ENCODE data around the gene PFKFB1.

PFKFB1 gene

DNA sequence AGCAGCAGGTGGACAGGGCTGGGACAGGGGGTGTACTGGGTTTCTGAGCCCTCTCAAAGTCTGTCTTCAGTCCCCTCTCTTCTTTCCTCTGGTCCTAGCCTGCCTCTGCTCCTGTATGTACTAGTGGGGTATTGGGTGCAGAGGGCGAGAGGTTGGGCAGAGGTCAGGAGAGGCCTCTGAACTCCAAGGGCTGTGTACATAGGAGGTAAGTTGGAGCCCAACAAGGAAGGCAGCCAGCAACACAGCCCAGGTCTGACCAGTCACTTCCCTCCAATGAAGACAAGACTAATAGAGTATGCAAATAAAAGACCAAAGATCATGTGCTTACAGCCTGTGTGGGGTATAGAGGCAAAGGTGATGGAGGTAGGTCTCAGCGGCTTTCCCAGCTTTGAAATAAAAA is at the start of gene PFKFB1:
PFKFB1 (minus strand) TSS at position 90 of the 400 bp plus-strand sequence. CDS start 181 bp downstream, outside the sequence.
- Histone ChIP-seq H3K4me1 (ENCODE audit: control insufficient read depth, insufficient read depth, low read length) (no peaks in the 10 kb centered on the region), H3K4me3 (ENCODE audit: low read length) (no peak within 1 kb of the TSS), H3K9me3 (ENCODE audit: control insufficient read depth, low read length) (no peaks in the 10 kb centered on the region), H3K36me3 (ENCODE audit: control insufficient read depth, insufficient read depth, low read length) (no peaks in the 10 kb centered on the region), H3K27me3 (ENCODE audit: control insufficient read depth, insufficient read depth, low read length) (no peaks in the 10 kb centered on the region), H3K9ac (ENCODE audit: low read length) (no peak within 1 kb of the TSS)

- Histone ChIP-seq H3K9me3 (ENCODE audit: control insufficient read depth, low read length) (no peaks in the 10 kb centered on the region), H3K4me3 (ENCODE audit: low read length) (no peak overlapping the region), H3K36me3 (ENCODE audit: control insufficient read depth, insufficient read depth, low read length) (no peaks in the 10 kb centered on the region), H3K9ac (ENCODE audit: low read length) (no peak overlapping the region), H3K27me3 (ENCODE audit: control insufficient read depth, insufficient read depth, low read length) (no peaks in the 10 kb centered on the region), H3K4me1 (ENCODE audit: control insufficient read depth, insufficient read depth, low read length) (no peaks in the 10 kb centered on the region)
Measured at GRCh38 chrX:55041514-55041913, 47.5 kb upstream of the PFKFB1 start.

GRCh38 chrX:55039471-55039870 is 45.5 kb upstream of the PFKFB1 start:
- Histone ChIP-seq H3K4me1 (ENCODE audit: control insufficient read depth, insufficient read depth, low read length) (no peaks in the 10 kb centered on the region), H3K9me3 (ENCODE audit: control insufficient read depth, low read length) (no peaks in the 10 kb centered on the region), H3K36me3 (ENCODE audit: control insufficient read depth, insufficient read depth, low read length) (no peaks in the 10 kb centered on the region), H3K27me3 (ENCODE audit: control insufficient read depth, insufficient read depth, low read length) (no peaks in the 10 kb centered on the region), H3K9ac (ENCODE audit: low read length) (no peak overlapping the region), H3K4me3 (ENCODE audit: low read length) (no peak overlapping the region)

- H3K4me3 ChIP-seq (ENCODE audit: low read length), result no peak overlapping the region
- no peak overlapping the region for H3K9ac ChIP-seq (ENCODE audit: low read length)
- no peaks in the 10 kb centered on the region for H3K9me3 ChIP-seq (ENCODE audit: control insufficient read depth, low read length)
- H3K4me1 ChIP-seq (ENCODE audit: control insufficient read depth, insufficient read depth, low read length), result no peaks in the 10 kb centered on the region
- no peaks in the 10 kb centered on the region for H3K36me3 ChIP-seq (ENCODE audit: control insufficient read depth, insufficient read depth, low read length)
- H3K27me3 ChIP-seq (ENCODE audit: control insufficient read depth, insufficient read depth, low read length), result no peaks in the 10 kb centered on the region
Measured at GRCh38 chrX:55033429-55033828, 39.4 kb upstream of the PFKFB1 start.

DNA sequence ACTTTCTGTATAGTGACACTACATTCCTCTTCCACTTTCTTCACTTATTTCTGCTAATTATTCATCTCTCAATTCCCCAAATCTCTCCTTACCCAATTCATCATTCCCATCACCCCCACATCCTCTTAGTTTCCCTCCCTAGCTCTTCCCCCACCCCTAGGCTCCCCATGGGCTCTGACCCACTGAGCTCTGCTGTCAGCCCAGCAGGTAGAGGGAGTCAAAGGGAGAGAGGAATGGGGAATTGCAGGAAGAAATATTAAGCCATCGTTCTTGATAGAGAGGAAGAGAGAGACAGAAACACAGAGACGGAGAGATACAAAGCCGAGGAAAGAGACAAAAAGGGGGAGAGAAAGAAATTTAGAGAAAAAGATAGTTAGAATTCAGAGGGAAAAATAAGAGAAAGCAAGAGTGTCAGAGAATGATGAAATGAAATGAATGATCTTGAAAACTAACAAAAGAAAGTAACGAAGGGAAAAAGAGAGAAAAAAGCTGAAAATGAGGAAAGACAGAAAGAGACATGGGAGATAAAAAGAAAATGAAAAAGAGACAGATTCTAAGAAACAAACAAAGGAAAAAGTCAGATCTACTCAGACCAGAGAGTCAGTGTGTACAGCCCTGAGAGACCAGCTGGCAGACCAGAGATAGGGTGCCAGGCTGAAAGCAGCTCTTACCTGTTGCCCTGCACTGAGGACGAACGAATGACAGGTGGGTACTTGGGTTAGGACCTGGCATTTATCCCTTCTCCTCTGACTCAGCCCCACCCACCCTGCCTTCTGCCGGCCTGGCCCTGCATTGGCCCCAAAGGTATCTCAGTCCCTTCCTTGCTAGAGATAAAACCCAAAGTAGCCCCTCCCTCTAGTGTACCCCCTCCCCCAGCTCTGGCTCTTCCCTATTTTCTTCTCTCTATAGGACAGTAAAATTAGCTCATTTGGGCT is 36.5 kb upstream of the PFKFB1 start, which contains the start of gene ALAS2:
ALAS2 (minus strand) TSS at position 707 of the 935 bp plus-strand sequence. CDS start 4,977 bp downstream, outside the sequence.
- no peak within 1 kb of the TSS for H3K9ac ChIP-seq (ENCODE audit: low read length)
- H3K27me3 ChIP-seq (ENCODE audit: control insufficient read depth, insufficient read depth, low read length), result no peaks in the 10 kb centered on the region
- H3K4me1 ChIP-seq (ENCODE audit: control insufficient read depth, insufficient read depth, low read length), result no peaks in the 10 kb centered on the region
- H3K36me3 ChIP-seq (ENCODE audit: control insufficient read depth, insufficient read depth, low read length), result no peaks in the 10 kb centered on the region
- no peak within 1 kb of the TSS for H3K4me3 ChIP-seq (ENCODE audit: low read length)
- no peaks in the 10 kb centered on the region for H3K9me3 ChIP-seq (ENCODE audit: control insufficient read depth, low read length)

DNA sequence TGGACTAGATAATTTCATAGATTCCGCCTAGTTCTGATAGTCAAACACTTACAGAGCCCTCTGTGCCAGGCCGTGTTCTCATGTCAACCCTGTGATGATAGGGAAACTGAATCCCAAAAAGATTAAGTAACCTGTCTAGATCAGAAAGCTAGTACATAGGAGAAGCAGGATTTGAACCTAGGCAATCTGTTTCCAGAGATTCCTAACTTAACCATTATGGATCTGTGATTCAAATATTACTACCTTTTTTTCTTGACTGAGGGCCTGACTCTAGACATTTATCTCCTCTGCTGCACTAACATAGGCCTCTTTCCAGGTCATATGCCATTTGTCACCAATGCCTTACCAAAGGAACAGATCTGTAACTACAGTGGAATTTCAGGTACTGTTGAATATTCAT is 35.3 kb upstream of the PFKFB1 start:
- no peaks in the 10 kb centered on the region for H3K36me3 ChIP-seq (ENCODE audit: control insufficient read depth, insufficient read depth, low read length)
- H3K4me3 ChIP-seq (ENCODE audit: low read length), result no peak overlapping the region
- H3K9ac ChIP-seq (ENCODE audit: low read length), result no peak overlapping the region
- H3K4me1 ChIP-seq (ENCODE audit: control insufficient read depth, insufficient read depth, low read length), result no peaks in the 10 kb centered on the region
- no peaks in the 10 kb centered on the region for H3K27me3 ChIP-seq (ENCODE audit: control insufficient read depth, insufficient read depth, low read length)
- H3K9me3 ChIP-seq (ENCODE audit: control insufficient read depth, low read length), result no peaks in the 10 kb centered on the region

- no peak overlapping the region for H3K4me3 ChIP-seq (ENCODE audit: low read length)
- H3K9me3 ChIP-seq (ENCODE audit: control insufficient read depth, low read length), result no peaks in the 10 kb centered on the region
- H3K4me1 ChIP-seq (ENCODE audit: control insufficient read depth, insufficient read depth, low read length), result no peaks in the 10 kb centered on the region
- H3K36me3 ChIP-seq (ENCODE audit: control insufficient read depth, insufficient read depth, low read length), result no peaks in the 10 kb centered on the region
- H3K9ac ChIP-seq (ENCODE audit: low read length), result no peak overlapping the region
- H3K27me3 ChIP-seq (ENCODE audit: control insufficient read depth, insufficient read depth, low read length), result no peaks in the 10 kb centered on the region
Measured at GRCh38 chrX:55028611-55029010, 34.6 kb upstream of the PFKFB1 start.

GRCh38 chrX:55028040-55028439 is 34.1 kb upstream of the PFKFB1 start:
- no peaks in the 10 kb centered on the region for H3K4me1 ChIP-seq (ENCODE audit: control insufficient read depth, insufficient read depth, low read length)
- H3K9me3 ChIP-seq (ENCODE audit: control insufficient read depth, low read length), result no peaks in the 10 kb centered on the region

GRCh38 chrX:55026840-55027239 is 32.9 kb upstream of the PFKFB1 start:
- Histone ChIP-seq H3K4me1 (ENCODE audit: control insufficient read depth, insufficient read depth, low read length) (no peaks in the 10 kb centered on the region), H3K4me3 (ENCODE audit: low read length) (no peak overlapping the region), H3K9me3 (ENCODE audit: control insufficient read depth, low read length) (no peaks in the 10 kb centered on the region), H3K27me3 (ENCODE audit: control insufficient read depth, insufficient read depth, low read length) (no peaks in the 10 kb centered on the region), H3K9ac (ENCODE audit: low read length) (no peak overlapping the region), H3K36me3 (ENCODE audit: control insufficient read depth, insufficient read depth, low read length) (no peaks in the 10 kb centered on the region)

More at GRCh38 chrX:55028040-55028439, 34.1 kb upstream of the PFKFB1 start:
- Histone ChIP-seq H3K27me3 (ENCODE audit: control insufficient read depth, insufficient read depth, low read length) (no peaks in the 10 kb centered on the region), H3K36me3 (ENCODE audit: control insufficient read depth, insufficient read depth, low read length) (no peaks in the 10 kb centered on the region), H3K9ac (ENCODE audit: low read length) (no peak overlapping the region), H3K4me3 (ENCODE audit: low read length) (no peak overlapping the region)

GRCh38 chrX:55026143-55026542 is 32.2 kb upstream of the PFKFB1 start:
- H3K9me3 ChIP-seq (ENCODE audit: control insufficient read depth, low read length), result no peaks in the 10 kb centered on the region
- no peak overlapping the region for H3K4me3 ChIP-seq (ENCODE audit: low read length)
- no peaks in the 10 kb centered on the region for H3K4me1 ChIP-seq (ENCODE audit: control insufficient read depth, insufficient read depth, low read length)
- no peaks in the 10 kb centered on the region for H3K36me3 ChIP-seq (ENCODE audit: control insufficient read depth, insufficient read depth, low read length)
- no peak overlapping the region for H3K9ac ChIP-seq (ENCODE audit: low read length)
- no peaks in the 10 kb centered on the region for H3K27me3 ChIP-seq (ENCODE audit: control insufficient read depth, insufficient read depth, low read length)

GRCh38 chrX:55014897-55015299 is 20.9 kb upstream of the PFKFB1 start:
- no peaks in the 10 kb centered on the region for H3K36me3 ChIP-seq (ENCODE audit: control insufficient read depth, insufficient read depth, low read length)
- no peaks in the 10 kb centered on the region for H3K27me3 ChIP-seq (ENCODE audit: control insufficient read depth, insufficient read depth, low read length)
- no peaks in the 10 kb centered on the region for H3K9me3 ChIP-seq (ENCODE audit: control insufficient read depth, low read length)
- H3K9ac ChIP-seq (ENCODE audit: low read length), result no peak overlapping the region
- no peak overlapping the region for H3K4me3 ChIP-seq (ENCODE audit: low read length)
- H3K4me1 ChIP-seq (ENCODE audit: control insufficient read depth, insufficient read depth, low read length), result no peaks in the 10 kb centered on the region

DNA sequence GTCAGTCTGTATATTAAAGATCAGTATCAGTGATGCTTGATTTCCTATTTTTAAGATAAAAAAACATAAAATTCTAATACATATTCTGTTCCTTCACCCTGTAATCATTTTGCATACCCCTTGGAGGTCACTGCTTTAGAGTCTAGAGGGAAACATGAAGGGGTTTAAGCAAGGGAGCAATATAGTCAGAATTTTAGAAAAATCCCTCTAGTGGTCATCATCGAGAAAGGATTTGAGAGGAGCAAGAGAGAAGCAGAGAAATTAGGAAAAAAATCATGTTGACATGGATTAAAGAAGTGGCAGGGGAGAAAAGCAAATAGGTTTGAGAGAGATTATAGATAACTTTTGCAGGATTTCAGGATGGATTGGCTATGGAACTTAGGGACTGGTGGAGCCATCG is 17.3 kb upstream of the PFKFB1 start:
- Histone ChIP-seq H3K9me3 (ENCODE audit: control insufficient read depth, low read length) (no peaks in the 10 kb centered on the region), H3K36me3 (ENCODE audit: control insufficient read depth, insufficient read depth, low read length) (no peaks in the 10 kb centered on the region), H3K9ac (ENCODE audit: low read length) (no peak overlapping the region), H3K27me3 (ENCODE audit: control insufficient read depth, insufficient read depth, low read length) (no peaks in the 10 kb centered on the region), H3K4me1 (ENCODE audit: control insufficient read depth, insufficient read depth, low read length) (peaks cover 21% of the 10 kb centered on the region), H3K4me3 (ENCODE audit: low read length) (no peak overlapping the region)
